SK-N-SH (cell line): Measurements from ENCODE around the gene PES1. TPM values are rescaled to one million over a fixed set of nuclear protein-coding genes. Genes with fewer than 3 reads are reported as not detected.

Experiments
- CTCF ChIA-PET: fragments of 300-600, 350-600 bp; formaldehyde crosslinking; extraction: SDS; loops from one replicate; lab custom pipeline; 2021; lab: Yijun Ruan, JAX
- POLR2A ChIA-PET: fragments of 350-600 bp; sonication (Branson Sonifier 250); formaldehyde crosslinking; extraction: SDS; loops from one replicate; lab custom pipeline; 2020; ENCODE audit warnings: antibody characterized with exemption, inconsistent platforms; lab: Yijun Ruan, JAX
- DNase-seq: peaks from one replicate; pipeline ENCODE4 v3.0.0; 2012
- H2AFZ ChIP-seq: fragments of 200-600 bp; sonication (generic); 2 replicates; pipeline ENCODE4 v1.8.1; 2016; ENCODE audit warnings: antibody characterized with exemption, mild to moderate bottlenecking, low read depth
- H3F3A ChIP-seq: fragments of 200-600 bp; sonication (generic); replicated peaks from 2 replicates; pipeline ENCODE3; 2016; ENCODE audit warnings: antibody characterized with exemption, mild to moderate bottlenecking; ENCODE audit not compliant: insufficient read depth
- H3K27ac ChIP-seq, 2 experiments: fragments of 200-500 bp in 1 of 2; fragments of 200-600 bp in 1 of 2; sonication (Bioruptor generic) in 1 of 2; sonication (generic), shearing (Covaris generic) in 1 of 2; 2 replicates each; pipeline versions ENCODE4 v1.5.1 to v1.6.1; 2014 to 2016; ENCODE audit warnings: low read depth in 2 of 2, inconsistent platforms in 1 of 2, low read length in 1 of 2, mild to moderate bottlenecking in 1 of 2, mixed read lengths in 1 of 2
- H3K27me3 ChIP-seq: fragments of 200-600 bp; sonication (generic), shearing (Covaris generic); 2 replicates; pipeline ENCODE4 v1.6.1; 2016; ENCODE audit warnings: mixed run types; ENCODE audit not compliant: insufficient read depth
- H3K36me3 ChIP-seq, 2 experiments: fragments of 200-500 bp in 1 of 2; fragments of 200-600 bp in 1 of 2; sonication (Bioruptor generic) in 1 of 2; sonication (generic) in 1 of 2; replicated peaks in 1 of 2; 2 replicates each; pipeline versions ENCODE3 to v1.5.1; 2014 to 2016; ENCODE audit warnings: low read length in 1 of 2, mild to moderate bottlenecking in 1 of 2; ENCODE audit not compliant: insufficient read depth in 2 of 2, control insufficient read depth in 1 of 2
- H3K4me1 ChIP-seq, 2 experiments: fragments of 200-500 bp in 1 of 2; fragments of 200-600 bp in 1 of 2; sonication (Bioruptor generic) in 1 of 2; sonication (generic), shearing (Covaris generic) in 1 of 2; 2 replicates each; pipeline versions ENCODE4 v1.5.1 to v1.6.1; 2014 to 2016; ENCODE audit warnings: low read depth in 1 of 2, low read length in 1 of 2, mixed run types in 1 of 2; ENCODE audit not compliant: insufficient read depth in 2 of 2, control insufficient read depth in 1 of 2
- H3K4me2 ChIP-seq: fragments of 200-600 bp; sonication (generic), shearing (Covaris generic); 2 replicates; pipeline ENCODE4 v1.6.1; 2017; ENCODE audit warnings: mixed run types
- H3K4me3 ChIP-seq, 2 experiments: fragments of 200-500 bp in 1 of 2; fragments of 200-600 bp in 1 of 2; sonication (Bioruptor generic) in 1 of 2; sonication (generic), shearing (Covaris generic) in 1 of 2; 2 replicates each; pipeline versions ENCODE4 v1.5.1 to v1.8.1; 2014 to 2016; ENCODE audit warnings: low read depth in 2 of 2, inconsistent platforms in 1 of 2, low read length in 1 of 2, mild to moderate bottlenecking in 1 of 2, mixed read lengths in 1 of 2, moderate library complexity in 1 of 2
- H3K79me2 ChIP-seq: fragments of 200-600 bp; sonication (generic); 2 replicates; pipeline ENCODE4 v1.8.1; 2017; ENCODE audit warnings: mild to moderate bottlenecking; ENCODE audit not compliant: insufficient read depth
- H3K9ac ChIP-seq: fragments of 200-600 bp; sonication (generic); 2 replicates; pipeline ENCODE4 v1.6.1; 2017; ENCODE audit warnings: mixed run types
- H3K9me2 ChIP-seq: fragments of 200-600 bp; sonication (generic); 2 replicates; pipeline ENCODE4 v1.6.1; 2017; ENCODE audit warnings: mixed run types
- H3K9me3 ChIP-seq: fragments of 200-600 bp; sonication (generic); 2 replicates; pipeline ENCODE4 v1.6.1; 2017; ENCODE audit warnings: mixed run types, mild to moderate bottlenecking, moderate library complexity
- H4K20me1 ChIP-seq: fragments of 200-600 bp; sonication (generic); 2 replicates; pipeline ENCODE4 v1.6.1; 2017; ENCODE audit warnings: mild to moderate bottlenecking, mixed run types; ENCODE audit not compliant: insufficient read depth
- CHD2 ChIP-seq: fragments of 150-350 bp; IDR thresholded peaks from 2 replicates; pipeline ENCODE4 v1.6.1; 2018; ENCODE audit warnings: low read length; ENCODE audit not compliant: partially characterized antibody
- ELF1 ChIP-seq: IDR thresholded peaks from 2 replicates; pipeline ENCODE4 v1.4.0; 2012
- EZH2phosphoT487 ChIP-seq: fragments of 200-600 bp; sonication (generic); IDR thresholded peaks from 2 replicates; pipeline ENCODE4 v1.6.1; 2017; ENCODE audit warnings: low read depth, mixed run types, mild to moderate bottlenecking, antibody characterized with exemption, moderate library complexity, borderline replicate concordance
- NRF1 ChIP-seq: IDR thresholded peaks from 2 replicates; pipeline ENCODE4 v1.6.1; 2012; ENCODE audit warnings: low read depth, mild to moderate bottlenecking, low read length
- YY1 ChIP-seq: IDR thresholded peaks from 2 replicates; pipeline ENCODE4 v1.4.0; 2012; ENCODE audit warnings: low read depth, mild to moderate bottlenecking
- WGBS: methylation state at CpG from one replicate; pipeline ENCODE4 v1.1.6; 2017; ENCODE audit warnings: low lambda C conversion rate; 5-methylcytosine and 5-hydroxymethylcytosine counted together
- polyA plus RNA-seq, 3 experiments: library from polyadenylated mRNA; depleted of rRNA; stranded (reverse); fragments of >200 nt; gene quantifications; 2 replicates each; pipeline ENCODE4 v1.2.3, GENCODE V29; 2012
- TF ChIP-seq, protein P1 (sequence below): IDR thresholded peaks from 2 replicates; pipeline ENCODE4 v1.6.1; 2012; ENCODE audit warnings: mild to moderate bottlenecking, low read depth, low read length, moderate library complexity

Gene PES1
- polyA plus RNA-seq, 1 of the 3 experiments (the other 2 are of a cell fraction): 109 TPM

DNA sequence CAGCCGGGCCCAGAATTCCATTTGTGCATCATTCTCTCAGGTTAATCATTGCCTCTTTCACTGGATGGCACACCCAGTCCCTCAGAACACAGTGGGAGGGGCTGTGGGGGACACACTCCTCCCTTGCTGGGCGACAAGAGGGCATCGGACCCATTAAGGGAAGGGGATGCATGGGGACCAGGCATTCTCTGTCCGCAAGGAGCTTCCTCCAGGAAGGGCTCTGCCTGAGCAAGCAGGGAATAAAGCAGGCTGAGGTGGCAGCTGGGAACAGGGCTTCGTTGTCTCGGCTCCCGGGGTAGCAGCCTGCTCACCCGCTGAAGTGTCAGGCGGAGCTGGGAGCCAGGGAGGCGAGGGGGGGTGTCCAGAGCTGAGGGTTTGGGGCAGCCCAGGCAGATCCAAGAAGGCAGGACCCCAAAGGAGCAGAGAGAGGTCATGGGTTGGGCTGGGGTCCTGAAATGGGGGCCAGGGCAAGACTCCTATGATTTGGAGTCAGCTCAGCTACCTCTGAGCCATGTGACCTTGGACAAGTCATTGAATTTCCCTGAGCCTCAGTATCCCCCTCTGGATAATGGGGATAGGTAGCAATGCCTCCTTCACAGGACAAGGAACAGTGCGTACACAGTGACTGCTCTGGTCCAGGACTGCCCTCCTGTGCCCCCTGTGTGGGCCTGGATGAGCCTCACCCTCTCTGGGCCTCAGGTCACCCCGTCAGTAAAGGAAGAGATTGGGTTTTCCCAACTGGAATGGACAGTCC lies 18.7 kb downstream of the PES1 start (continued):
- TF ChIP-seq, protein P1, sequence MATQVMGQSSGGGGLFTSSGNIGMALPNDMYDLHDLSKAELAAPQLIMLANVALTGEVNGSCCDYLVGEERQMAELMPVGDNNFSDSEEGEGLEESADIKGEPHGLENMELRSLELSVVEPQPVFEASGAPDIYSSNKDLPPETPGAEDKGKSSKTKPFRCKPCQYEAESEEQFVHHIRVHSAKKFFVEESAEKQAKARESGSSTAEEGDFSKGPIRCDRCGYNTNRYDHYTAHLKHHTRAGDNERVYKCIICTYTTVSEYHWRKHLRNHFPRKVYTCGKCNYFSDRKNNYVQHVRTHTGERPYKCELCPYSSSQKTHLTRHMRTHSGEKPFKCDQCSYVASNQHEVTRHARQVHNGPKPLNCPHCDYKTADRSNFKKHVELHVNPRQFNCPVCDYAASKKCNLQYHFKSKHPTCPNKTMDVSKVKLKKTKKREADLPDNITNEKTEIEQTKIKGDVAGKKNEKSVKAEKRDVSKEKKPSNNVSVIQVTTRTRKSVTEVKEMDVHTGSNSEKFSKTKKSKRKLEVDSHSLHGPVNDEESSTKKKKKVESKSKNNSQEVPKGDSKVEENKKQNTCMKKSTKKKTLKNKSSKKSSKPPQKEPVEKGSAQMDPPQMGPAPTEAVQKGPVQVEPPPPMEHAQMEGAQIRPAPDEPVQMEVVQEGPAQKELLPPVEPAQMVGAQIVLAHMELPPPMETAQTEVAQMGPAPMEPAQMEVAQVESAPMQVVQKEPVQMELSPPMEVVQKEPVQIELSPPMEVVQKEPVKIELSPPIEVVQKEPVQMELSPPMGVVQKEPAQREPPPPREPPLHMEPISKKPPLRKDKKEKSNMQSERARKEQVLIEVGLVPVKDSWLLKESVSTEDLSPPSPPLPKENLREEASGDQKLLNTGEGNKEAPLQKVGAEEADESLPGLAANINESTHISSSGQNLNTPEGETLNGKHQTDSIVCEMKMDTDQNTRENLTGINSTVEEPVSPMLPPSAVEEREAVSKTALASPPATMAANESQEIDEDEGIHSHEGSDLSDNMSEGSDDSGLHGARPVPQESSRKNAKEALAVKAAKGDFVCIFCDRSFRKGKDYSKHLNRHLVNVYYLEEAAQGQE: no peak

DNA sequence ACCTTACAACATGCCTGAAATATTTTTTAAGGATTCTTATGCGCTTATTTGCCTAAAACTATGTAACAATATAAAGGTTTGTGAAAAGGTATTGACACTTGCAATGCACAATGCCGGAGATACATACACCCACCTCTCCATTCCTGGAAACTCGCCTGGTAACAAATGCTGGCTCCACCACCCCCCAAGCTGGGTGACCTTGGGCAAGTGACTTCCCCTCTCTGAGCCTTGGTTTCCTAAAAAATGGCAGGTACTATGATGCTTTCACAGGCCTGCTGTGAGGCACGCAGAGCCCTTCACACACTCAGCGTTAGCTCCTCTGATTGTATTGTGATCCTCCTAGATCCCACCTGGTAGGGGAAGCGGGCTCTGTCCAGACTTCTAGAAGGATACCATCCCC lies 19.5 kb downstream of the PES1 start:
- Histone ChIP-seq H3K4me3 (no peak overlapping the region), H3K4me1 (peaks cover 10 to 27% of the 10 kb centered on the region in 2 experiments; a peak in 2 of 4 replicates), H3F3A (peaks cover 7% of the 10 kb centered on the region), H3K27ac (no peak overlapping the region), H4K20me1 (0 out of 2 replicates have a peak, but pooled peaks cover 2% of the 10 kb centered on the region), H3K36me3 (peaks cover 0 to 17% of the 10 kb centered on the region in 2 experiments), H3K9me3 (no peaks in the 10 kb centered on the region), H3K4me2 (no peak overlapping the region), H3K9me2 (no peaks in the 10 kb centered on the region), H3K9ac (no peak overlapping the region), H2AFZ (no peak overlapping the region), H3K27me3 (no peaks in the 10 kb centered on the region), H3K79me2 (no peaks in the 10 kb centered on the region)
- ChIA-PET POLR2A (no interaction called here), CTCF (interaction anchor here (1.2 kb wide), 1 partner anchor 9 kb away, joined by 3 read pairs; no protein-coding TSS in a partner anchor)
- WGBS: 84% methylated on average over 6 of the region's 6 CpGs
- DNase-seq: no peak
- TF ChIP-seq NRF1 (no peak), CHD2 (no peak), YY1 (no peak), ELF1 (no peak), EZH2phosphoT487 (no peak)
- TF ChIP-seq, protein P1: no peak
